DOHH2 (cell line): ENCODE results near the gene SLC6A11.

ENCODE experiments used
- CTCF ChIP-seq: fragments of 200-600 bp; sonication (generic); IDR thresholded peaks from one replicate; pipeline ENCODE4 v1.5.1; 2014; ENCODE audit warnings: antibody characterized with exemption, mild to moderate bottlenecking, low read depth, low read length; ENCODE audit not compliant: poor library complexity, severe bottlenecking
- EZH2phosphoT487 ChIP-seq: fragments of 200-600 bp; sonication (generic); IDR thresholded peaks from 2 replicates; pipeline ENCODE4 v1.6.1; 2017; ENCODE audit warnings: borderline replicate concordance, mild to moderate bottlenecking, antibody characterized with exemption, low read length, moderate library complexity, mixed read lengths

- TF ChIP-seq CTCF (no peak), EZH2phosphoT487 (no peak)
These were observed 162.0 kb downstream of the SLC6A11 start for GRCh38 chr3:10977892-10978510.
